GM18868 (cell line): ENCODE measurements around the gene CNTN4.
"Not testable (repeated sequence)": the region's sequence is repeated elsewhere in the genome, so short reads cannot be mapped to it uniquely, and the experiment has no call there.

Experiments used
- ATAC-seq: cut with Tn5 transposase; IDR thresholded peaks from one replicate; pipeline ENCODE4 v1.9.1; 2021; ENCODE audit warnings: mild to moderate bottlenecking, moderate library complexity; ENCODE audit not compliant: unreplicated experiment

CNTN4 gene

DNA sequence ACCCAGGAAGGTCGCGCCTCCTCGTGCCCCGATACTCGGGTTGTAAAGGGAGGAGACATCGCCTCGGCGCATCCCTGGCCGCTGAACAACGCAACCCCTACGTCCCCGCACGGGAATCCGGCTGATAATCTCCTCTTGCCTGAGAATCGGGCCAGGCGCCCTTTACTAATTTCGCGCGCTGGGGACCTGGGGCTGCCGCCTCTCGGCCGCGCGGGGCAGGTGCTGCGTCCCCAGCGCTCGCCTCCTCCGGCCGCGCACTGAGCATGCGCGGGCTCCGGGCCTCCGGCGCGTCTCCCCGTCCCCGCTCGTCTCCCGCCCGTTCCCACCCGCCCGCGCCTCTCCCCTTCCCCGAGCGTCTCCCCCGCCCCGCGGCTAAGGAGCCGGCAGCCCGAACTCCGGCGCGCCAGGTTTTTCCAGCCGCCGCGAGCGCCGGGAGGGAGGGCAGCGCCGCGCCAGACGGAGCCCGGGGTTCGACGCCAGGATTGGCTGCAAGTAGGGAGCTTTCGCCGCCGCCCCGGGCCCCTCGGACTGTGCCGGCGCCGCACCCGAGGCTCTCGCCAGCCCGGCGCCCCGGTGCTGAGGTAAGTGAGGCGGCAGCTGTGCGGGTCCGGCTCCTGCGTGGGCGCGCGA, at the start of gene CNTN4:
TSS of gene CNTN4 (plus strand) at position 469 of the 630 bp plus-strand sequence.
- no peak for ATAC-seq

DNA sequence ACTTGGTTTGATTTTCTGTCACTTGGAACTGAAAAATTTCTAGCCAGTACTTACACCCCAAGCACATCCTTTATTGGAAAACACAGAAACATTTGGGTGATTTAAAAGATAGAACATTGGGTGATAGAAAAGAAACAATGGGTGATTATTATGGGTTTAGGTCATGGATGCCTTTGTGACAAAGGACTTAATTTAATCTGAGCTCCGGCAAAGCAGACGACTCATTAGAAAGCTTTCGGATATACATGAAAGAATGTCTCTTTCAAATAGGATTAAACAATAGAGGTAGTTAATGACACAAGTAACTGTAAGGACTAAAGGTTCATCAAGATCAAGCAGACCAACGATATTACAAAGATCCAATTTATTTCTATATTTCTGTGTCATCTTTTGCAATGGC, 37.3 kb upstream of the CNTN4 start:
- no peak for ATAC-seq

DNA sequence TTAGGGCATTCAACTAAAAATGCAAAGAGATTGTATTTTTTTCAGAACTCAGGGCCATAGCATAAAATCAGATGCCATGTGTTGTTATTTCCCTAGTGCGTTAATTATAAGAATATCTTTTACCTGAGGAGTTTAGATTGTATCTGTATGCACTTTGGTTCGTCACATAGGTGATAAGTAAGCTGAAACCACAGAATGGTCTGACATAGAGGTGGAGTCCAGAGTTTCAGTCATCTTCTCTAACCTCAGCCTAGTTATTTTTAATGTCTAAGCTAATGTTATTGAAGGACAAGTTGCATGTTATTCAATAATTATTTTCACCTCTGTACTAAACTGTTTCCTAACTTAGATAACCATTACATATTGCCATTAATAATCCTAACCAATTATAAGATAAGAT, 27.1 kb upstream of the CNTN4 start:
- no peak for ATAC-seq

DNA sequence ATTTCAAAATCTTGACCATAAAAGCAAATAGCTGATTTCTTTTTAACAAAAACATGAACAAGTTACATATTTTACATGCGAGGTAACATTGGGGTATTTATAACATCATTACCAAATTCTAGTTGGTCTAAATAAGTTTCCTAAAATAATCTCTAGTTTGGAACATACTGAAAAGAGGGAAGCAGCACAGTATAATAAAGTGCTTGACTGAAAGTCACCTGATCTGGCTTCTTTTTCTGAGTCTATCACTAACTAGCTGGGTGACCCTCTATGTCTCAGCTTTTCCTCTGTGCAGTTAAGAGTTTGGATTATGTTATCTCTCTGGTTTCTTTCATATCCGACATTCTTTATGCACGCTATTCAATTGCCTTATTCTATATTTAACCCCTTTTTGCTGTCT, 19.8 kb upstream of the CNTN4 start:
- ATAC-seq = no peak

DNA sequence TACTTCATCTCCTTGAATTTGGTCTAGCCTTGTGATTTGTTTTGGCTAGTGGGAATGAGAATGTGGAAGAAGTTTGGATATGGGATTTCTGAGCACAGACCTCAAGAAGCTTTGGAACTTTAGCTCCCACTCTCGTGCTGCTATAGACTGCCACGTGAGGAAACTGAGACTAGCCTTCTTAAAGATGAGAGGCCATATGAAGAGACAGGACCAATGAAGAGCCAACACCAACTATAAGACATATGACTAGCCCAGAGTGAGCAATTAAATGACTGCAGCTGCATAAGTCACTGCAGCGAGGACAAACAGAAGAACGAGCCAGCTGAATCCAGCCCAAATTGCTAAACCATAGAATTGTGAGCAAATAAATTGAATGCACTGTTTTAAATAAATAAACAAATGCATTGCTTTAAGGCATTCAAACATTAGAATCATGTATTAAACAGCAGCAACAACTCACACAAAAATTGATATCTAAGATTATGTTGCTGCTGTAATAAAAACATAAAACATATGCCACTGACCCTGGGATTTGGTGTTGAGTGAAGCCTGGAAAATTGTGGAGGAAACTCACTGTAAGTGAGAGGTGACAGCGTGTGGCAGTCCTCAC, 15.7 kb upstream of the CNTN4 start:
- ATAC-seq = no peak

DNA sequence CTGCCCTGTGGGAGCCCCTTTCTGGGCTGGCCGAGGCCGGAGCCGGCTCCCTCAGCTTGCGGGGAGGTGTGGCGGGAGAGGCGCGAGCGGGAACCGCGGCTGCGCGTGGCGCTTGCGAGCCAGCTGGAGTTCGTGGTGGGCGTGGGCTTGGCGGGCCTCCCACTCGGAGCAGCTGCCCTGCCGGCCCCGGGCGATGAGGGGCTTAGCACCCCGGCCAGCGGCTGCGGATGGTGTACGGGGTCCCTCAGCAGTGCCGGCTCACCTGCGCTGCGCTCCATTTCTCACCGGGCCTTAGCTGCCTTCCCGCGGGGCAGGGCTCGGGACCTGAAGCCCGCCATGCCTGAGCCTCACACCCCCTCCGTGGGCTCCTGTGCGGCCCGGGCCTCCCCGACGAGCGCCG, 15.1 kb upstream of the CNTN4 start:
- not testable (repeated sequence) for ATAC-seq

DNA sequence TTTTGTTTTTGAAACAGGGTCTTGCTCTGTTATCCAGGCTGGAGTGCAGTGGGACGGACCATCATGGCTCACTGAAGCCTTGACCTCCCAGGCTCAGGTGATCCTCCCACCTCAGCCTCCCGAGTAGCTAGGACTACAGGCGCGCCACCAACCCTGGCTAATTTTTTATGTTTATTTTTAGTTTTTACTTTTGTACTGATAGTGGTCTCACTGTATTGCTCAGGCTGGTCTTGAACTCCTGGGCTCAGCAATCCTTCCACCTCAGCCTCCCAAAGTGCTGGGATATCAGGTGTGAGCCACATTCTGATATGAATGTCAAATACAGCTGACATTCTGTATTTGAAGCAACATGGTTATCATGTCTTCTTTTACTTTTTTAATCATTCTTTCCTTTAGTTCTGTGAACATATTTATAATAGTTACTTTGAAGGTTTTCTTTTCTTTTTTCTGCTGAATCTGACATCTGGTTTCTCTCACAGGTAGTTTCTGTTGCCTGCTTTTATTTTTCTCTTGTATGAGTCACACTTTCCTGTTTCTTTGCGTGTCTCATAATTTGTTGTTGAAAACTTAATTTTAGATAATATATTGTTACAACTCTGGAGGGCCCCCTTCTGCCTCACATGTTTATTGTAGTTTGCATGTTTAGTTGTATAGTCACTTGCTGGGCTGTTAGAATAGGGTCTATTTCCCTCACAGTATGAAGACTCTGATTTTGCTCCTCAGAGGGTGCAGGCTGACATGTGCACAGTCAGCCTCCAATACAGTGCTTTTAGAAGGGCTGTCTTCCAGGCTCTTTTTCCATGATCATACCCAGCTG, 8.4 kb upstream of the CNTN4 start:
- ATAC-seq = no peak

DNA sequence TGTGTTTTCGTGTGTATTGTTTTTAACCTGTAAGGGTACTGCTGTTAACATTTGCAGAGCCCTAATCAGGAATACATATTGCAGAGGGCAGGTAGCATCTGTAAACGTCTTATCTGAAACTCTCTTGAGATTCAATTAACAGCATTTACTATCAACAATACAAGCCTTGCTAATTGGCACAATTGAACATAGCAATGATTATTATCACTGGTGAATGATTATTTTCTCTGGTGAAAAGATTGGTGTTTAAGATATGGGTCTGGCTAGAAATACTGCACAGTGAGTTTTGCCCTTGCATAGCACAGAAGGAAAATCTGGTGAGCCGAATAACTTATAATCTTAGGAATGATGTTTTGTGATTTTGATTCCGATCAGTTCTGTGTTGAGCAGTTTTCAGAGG, 5.9 kb upstream of the CNTN4 start:
- no peak for ATAC-seq

DNA sequence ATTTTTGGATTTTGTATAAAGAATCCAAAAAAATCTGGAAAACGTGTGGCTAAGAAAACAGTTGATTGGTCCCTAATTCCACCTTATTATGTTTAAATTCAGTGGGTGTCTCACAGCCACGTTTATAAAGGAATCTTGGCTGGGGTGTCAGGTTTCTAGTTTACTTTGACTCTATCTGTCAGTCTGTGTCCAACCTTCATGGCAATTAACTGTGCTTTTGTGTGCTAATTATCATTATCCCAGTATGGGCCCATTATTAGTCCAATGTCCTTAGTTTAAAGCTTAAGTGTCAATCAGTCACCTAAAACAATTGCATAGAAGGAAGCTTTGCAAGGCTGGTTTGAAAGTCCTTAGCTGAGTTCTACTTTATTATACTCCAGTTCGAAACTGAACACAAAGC, 3.7 kb upstream of the CNTN4 start:
- no peak for ATAC-seq

DNA sequence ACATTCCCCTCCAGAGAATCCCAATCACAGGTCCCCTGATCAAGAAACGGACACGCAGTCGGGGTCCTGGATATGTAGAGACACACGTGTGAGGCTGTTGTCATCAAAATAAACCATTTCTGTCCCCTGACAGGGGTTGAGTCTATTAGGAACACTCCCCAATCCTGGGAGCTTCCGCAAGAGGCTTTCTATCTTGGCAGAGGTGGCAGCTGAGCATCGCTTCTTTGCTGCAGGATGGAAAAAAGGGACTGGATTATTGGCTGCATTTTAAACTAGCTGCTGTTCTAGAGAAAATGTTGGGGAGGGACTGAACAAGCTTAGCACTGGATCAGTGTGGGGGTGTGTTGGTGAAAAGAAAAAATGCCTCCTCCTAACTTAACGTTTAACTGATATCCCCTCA, 2.5 kb upstream of the CNTN4 start:
- ATAC-seq = no peak

DNA sequence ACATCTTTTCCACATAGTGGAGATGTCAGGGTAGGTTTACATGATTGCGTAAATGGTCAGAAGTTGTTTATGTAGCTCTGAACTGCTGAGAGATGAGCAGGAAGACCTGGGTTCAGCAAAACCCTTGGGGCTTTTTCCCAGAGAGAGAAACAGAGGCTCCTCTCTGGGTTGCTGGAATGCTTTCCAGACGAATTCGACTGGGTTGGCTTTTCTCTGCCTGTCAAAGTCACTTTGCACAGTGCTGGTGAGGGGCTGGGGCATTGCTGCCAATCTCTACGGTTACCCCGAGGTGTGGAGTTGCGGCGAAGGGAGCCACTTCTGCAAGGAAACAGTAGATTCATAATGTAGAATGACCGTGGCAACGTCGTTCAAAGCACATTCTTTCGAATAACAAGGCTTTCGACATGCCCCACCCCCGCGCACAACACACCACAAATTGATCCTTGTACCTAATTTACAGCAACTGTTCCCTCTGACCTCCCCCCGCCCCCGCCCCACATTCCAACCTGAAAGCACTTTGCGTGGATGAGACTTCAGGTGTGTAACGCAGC, 950 bp upstream of the CNTN4 start:
- ATAC-seq = no peak

DNA sequence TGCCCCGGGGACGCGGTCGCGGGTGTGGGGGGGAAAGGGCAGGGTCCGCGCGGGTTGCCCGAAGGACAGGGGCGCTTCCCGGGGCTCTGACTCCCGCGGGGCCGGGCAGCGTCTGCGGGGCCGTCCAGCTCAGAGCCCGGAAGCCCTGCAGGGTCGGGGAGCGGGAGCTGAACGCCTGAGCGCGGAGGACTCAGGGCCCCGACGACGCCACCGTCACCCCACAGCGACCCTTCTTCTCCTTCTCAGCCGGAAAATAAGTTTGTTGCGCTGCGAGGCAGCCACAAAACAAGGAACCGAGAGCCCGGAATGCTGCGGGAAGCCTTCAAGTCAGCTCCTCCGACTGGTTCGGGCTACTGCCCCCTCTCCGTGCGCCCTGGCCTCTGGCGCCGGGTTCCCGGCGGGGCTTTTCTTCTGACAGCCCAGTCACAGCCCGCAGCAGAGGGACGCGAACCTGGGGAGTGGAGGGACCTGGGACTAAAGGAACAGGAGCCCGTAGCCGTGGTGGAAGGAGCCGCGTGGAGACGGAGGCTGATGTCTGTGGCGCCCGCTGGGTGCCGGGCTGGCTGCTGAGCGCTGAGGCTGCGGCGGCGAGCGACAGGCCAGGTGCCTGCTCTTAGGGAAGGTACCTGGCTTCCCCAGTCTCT, 484 bp downstream of the CNTN4 start:
- no peak for ATAC-seq

DNA sequence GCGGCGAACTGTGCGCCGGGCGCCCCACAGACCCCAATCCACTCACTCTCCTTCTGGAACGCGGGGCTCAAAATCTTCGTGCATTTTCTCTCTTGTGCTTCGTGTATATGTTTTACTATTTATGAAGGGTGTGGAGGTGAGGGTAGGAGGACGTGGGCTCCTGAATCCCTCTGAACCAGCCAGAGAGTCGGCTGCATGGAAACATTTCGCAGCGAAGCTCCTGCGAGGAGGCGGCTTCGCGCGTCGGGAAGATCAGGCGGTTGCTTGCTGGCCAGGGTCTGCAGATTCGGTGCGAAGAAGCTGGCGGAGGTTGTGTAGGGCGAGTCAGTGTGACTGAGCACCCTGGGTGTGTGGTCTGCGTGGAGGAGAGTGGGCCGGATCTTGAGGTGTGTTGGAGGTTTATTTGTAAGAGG, 1.1 kb downstream of the CNTN4 start:
- ATAC-seq = no peak

DNA sequence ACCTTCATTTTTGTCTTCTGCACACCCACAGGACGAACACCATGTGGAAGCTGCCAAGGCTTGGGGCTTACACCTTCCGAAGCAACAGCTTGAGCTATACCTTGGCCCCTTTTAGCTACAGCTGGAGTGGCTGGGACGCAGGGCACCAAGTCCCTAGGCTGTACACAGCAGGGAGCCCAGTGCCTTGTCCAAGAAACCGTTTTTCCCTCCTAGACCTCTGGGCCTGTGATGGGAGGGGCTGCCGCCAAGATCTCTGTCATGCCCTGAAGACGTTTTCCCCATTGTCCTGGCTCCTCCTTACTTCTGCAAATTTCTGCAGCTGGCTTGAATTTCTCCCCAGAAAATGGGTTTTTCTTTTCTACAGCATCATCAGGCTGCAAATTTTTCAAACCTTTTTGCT, 7.8 kb downstream of the CNTN4 start:
- ATAC-seq = no peak

DNA sequence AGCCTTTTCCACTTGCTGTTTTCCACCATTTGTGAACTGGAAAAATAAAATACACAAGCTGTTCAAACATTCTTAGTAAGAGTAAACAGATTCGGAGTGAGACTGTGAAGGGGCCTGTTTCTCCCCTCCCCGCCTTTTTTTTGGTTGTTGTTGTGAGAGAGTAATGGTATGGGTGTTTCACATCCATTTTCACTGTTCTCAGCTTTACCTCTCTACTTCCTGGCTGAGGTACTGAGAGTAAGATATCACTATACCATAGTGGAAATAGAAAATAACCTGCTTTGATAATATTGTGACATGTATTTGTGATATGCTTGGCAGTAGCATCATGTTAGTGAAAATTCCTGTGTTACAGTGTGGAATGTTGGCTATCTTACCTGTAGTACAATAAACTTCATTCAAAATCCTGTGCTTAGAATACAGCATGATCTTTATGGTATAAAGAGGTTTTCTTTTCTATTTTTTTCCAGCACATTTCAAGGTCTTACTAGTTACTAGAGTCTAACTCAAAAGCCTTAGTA, 12.0 kb downstream of the CNTN4 start:
- ATAC-seq = no peak

DNA sequence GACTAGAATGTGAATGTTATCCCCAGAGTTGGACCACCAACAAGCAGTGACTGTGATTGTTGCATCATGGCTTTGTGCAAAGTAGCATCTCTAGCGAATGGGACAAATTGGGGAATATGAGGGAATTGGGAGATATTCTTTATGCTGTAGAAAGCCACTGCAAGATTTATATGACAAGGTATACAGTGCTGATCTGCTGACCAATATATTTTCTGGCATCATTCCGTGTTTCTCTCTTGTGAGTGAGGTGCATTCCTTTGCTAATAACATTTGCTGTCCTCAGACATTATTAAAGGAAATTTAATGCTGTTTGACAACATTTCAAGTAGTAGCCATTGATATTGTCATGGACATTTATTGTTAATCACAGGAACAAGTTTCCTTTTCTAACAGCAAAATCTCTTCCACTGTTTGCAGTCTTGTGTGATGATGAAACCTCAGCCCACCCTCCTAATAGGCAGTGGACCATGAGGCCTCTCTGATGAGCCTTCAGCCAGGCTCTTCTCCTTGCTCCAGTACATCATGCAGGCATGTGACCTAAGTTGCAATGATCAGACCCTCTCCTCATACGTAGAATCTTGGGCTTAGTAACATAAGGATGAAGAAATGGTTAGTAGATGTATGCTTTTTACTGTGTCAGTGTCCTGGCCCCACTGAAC, 16.1 kb downstream of the CNTN4 start:
- ATAC-seq = no peak

DNA sequence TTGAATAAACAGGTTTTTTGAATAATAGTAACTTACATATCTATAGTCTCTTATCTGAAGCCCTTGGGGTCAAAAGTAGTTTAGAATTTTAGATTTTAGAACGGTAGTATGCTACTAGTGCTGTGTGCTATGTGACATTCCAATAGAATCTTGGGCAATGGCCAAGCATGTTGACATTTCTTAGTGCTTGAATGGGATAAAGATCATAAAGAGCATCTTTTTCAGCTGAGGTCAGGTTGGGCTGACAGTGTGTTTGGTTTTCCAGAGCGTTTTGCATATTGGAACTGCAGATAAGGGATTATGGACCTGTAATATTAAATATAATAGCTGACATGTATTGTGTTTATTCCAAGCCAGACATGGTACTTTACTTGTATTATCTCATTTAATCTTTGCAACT, 32.1 kb downstream of the CNTN4 start:
- no peak for ATAC-seq

DNA sequence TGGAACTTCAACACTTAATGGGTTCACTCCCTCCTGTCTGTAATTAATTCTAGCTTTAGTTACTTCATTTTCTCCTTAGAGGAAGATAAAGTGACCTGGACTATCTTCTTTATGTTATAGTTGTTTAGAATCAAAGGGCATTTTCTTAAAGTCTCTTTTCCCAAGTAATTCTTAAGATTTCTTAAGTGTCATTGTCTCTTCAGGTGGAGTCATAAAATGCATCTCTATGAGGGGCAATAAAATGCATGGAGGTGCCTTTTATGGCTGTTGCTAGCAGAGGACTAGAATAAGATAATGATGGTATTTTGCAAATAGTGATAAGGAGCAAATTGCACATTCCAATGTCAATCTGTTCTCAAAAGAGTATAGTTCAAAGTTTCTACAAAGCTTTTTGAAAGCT, 34.5 kb downstream of the CNTN4 start:
- ATAC-seq = no peak

DNA sequence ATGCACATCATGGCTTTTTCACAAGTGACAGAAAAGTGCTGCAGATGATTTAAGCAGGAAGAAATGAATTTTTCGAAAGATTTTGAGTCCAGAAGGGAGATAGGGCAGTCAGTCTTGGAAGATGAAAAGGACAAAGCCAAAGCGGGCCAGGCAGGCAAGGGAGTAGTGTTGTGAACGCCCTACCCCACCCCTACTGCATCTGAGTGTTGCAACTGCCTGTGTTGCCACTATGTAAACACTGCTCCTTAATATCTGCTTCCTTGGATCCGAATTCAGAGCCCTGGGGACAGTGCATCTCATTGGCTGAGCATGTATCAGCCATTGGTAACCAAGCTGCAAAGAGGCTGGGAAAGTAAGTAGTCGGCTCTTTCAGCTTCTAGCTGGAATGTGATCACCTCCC, 39.0 kb downstream of the CNTN4 start:
- no peak for ATAC-seq

DNA sequence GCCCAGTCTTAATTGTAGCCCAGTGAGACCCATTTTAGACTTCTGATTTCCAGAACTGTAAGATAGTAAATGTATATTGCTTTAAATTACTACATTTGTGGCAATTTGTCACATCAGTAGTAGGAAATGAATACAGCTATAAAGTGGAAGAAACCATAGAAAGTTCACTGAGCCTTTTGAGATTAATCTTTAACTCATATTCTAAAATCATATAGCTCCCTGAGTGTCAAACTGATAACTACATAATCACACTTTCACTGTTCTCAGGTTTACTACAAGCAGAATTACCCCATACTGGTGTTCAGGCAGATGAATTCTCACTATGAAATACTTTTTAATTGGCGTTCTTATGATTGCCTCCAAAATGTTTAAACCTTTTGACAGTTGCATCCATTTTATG, 42.8 kb downstream of the CNTN4 start:
- ATAC-seq = no peak
